Nucleus accumbens (tissue), 56 donors: ENCODE data around the gene TAF11L13.
"Not testable (repeated sequence)": the region's sequence is repeated elsewhere in the genome, so short reads cannot be mapped to it uniquely, and the experiment has no call there.

Source experiments
- DNase-seq, 56 donors: peaks; one replicate each; lab custom pipeline; 2025; lab: John Stamatoyannopoulos, UW

TAF11L13 gene

DNA sequence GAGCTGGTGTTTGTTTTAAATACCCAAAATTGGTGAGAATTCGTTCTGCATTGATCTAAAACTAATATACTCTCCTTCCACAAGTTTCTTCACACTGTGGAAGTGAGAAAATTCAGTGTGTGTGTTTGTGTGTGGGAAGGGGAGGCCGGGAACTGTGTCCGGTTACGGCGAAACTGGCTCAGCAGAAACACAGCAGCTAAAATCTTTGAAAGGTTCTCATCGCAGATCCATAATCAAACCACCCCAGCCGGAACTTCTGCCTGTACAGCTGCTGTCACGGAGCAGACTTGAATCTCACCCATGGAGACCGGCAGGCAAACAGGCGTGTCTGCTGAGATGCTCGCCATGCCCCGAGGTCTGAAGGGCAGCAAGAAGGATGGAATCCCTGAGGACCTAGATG, at the start of gene TAF11L13:
TAF11L13 (plus strand) TSS at position 301 of the 400 bp plus-strand sequence.
- not testable (repeated sequence) for DNase-seq

DNA sequence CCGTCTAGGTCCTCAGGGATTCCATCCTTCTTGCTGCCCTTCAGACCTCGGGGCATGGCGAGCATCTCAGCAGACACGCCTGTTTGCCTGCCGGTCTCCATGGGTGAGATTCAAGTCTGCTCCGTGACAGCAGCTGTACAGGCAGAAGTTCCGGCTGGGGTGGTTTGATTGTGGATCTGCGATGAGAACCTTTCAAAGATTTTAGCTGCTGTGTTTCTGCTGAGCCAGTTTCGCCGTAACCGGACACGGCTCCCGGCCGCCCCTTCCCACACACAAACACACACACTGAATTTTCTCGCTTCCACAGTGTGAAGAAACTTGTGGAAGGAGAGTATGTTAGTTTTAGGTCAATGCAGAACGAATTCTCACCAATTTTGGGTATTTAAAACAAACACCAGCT, 46.2 kb upstream of the TAF11L13 start, which contains the start of gene TAF11L7:
TAF11L7 (minus strand) TSS at position 101 of the 400 bp plus-strand sequence.
- DNase-seq: not testable (repeated sequence)

DNA sequence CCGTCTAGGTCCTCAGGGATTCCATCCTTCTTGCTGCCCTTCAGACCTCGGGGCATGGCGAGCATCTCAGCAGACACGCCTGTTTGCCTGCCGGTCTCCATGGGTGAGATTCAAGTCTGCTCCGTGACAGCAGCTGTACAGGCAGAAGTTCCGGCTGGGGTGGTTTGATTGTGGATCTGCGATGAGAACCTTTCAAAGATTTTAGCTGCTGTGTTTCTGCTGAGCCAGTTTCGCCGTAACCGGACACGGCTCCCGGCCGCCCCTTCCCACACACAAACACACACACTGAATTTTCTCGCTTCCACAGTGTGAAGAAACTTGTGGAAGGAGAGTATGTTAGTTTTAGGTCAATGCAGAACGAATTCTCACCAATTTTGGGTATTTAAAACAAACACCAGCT, 41.0 kb upstream of the TAF11L13 start, which contains the start of gene TAF11L8:
TAF11L8 (minus strand) TSS at position 101 of the 400 bp plus-strand sequence.
- not testable (repeated sequence) for DNase-seq

DNA sequence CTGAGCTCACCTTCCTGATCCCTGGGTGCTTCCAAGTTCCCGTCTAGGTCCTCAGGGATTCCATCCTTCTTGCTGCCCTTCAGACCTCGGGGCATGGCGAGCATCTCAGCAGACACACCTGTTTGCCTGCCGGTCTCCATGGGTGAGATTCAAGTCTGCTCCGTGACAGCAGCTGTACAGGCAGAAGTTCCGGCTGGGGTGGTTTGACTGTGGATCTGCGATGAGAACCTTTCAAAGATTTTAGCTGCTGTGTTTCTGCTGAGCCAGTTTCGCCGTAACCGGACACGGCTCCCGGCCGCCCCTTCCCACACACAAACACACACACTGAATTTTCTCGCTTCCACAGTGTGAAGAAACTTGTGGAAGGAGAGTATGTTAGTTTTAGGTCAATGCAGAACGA, 37.6 kb upstream of the TAF11L13 start, which contains the start of gene TAF11L9:
TAF11L9 (minus strand) TSS at position 140 of the 400 bp plus-strand sequence.
- not testable (repeated sequence) for DNase-seq

DNA sequence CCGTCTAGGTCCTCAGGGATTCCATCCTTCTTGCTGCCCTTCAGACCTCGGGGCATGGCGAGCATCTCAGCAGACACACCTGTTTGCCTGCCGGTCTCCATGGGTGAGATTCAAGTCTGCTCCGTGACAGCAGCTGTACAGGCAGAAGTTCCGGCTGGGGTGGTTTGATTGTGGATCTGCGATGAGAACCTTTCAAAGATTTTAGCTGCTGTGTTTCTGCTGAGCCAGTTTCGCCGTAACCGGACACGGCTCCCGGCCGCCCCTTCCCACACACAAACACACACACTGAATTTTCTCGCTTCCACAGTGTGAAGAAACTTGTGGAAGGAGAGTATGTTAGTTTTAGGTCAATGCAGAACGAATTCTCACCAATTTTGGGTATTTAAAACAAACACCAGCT, 34.2 kb upstream of the TAF11L13 start, which contains the start of gene TAF11L10:
TAF11L10 (minus strand) TSS at position 101 of the 400 bp plus-strand sequence.
- not testable (repeated sequence) for DNase-seq

DNA sequence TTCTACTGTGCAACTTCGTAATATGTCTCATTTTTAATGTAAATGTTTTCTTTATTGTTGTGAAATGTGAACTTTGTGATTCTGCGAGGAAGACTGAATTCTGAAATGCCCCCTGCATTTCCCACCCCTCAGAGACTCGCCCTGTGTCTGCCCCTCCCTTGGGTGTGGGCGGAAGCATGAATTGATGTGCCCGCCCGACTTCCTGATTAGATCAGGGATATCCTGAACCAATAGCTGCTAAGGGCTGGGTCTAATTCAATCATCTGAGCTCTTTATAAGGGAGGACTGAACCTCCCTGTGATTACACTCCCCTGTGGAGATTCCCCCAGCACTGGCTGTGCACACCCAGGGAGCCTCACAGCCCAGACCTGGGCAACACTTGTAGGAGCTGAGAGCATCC, 28.0 kb upstream of the TAF11L13 start, which contains the start of gene TAF11L11:
TAF11L11 (plus strand) TSS at position 304 of the 400 bp plus-strand sequence.
- not testable (repeated sequence) for DNase-seq

DNA sequence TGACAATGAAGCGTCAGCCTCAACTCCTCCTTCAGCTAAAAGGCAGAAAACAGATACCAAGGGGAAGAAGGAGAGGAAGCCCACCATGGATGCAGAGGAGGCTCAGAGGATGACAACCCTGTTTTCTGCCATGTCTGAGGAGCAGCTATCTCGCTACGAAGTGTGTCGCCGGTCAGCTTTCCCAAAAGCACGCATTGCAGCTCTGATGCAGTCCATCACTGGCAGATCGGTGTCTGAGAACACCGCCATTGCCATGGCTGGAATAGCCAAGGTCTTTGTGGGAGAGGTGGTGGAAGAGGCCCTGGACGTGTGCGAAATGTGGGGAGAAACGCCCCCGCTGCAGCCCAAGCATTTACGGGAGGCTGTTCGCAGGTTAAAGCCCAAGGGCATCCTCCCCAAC, 26.9 kb upstream of the TAF11L13 start:
- no peak for DNase-seq

DNA sequence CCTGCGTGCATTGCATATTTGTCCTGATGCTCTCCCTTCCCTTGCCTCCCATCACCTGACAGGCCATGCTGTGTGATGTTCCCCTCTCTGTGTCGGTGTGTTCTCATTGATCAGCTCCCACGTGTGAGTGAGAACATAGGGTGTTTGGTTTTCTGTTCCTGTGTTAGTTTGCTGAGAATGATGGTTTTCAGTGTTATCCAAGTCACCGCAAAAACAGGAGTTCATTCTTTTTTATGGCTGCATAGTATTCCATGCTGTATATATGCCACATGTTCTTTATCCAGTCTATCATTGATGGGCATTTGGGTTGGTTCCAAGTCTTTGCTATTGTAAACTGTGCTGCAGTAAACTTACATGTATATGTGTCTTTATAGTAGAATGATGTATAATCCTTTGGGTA, 24.4 kb upstream of the TAF11L13 start:
- not testable (repeated sequence) for DNase-seq

DNA sequence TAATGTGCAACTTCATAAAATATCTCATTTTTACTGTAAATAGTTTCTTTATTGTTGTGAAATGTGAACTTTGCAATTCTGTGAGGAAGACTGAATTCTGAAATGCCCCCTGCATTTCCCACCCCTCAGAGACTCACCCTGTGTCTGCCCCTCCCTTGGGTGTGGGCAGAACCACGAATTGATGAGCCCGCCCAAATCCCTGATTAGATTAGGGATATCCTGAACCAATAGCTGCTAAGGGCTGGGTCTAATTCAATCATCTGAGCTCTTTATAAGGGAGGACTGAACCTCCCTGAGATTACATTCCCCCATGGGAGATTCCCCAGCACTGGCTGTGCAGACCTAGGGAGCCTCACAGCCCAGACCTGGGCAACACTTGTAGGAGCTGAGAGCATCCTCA, 21.8 kb upstream of the TAF11L13 start, which contains the start of gene TAF11L12:
TAF11L12 (plus strand) TSS at position 301 of the 400 bp plus-strand sequence.
- DNase-seq: not testable (repeated sequence)

DNA sequence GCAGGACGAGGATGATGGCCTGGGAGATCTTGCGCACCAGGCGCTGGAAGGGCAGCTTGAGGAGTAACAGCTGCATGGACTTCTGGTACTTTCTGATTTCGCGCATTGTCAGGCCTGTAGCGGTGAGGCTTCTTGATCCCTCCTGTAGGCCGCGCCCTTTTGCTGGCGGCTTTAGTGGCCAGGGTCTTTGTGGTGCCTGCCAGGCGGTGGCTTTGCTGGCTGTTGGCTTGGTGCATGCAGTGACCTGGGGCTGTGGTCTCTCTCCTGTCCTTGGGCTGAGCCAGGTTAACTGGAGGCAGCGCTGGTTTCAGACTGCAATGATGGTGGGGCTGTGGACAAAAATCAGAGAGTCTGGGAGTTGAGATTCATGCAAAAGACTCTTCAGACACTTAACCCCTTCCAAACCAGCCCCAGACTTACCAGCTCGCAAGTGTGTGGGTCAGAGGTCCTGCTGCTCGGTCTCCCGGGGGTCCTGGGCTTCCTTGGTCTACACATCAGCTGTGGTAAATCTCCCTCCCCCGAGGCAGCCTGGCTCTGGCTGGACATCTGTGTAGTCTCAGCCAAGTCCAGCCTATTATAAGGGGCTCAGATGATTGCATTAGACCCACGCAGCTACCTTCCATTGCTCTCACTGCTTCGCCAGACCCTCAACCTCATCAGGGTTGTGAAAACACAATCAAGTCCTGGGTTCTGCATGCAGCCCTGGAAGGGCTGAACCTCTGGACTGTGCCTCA, 16.8 kb upstream of the TAF11L13 start:
- DNase-seq: no peak

DNA sequence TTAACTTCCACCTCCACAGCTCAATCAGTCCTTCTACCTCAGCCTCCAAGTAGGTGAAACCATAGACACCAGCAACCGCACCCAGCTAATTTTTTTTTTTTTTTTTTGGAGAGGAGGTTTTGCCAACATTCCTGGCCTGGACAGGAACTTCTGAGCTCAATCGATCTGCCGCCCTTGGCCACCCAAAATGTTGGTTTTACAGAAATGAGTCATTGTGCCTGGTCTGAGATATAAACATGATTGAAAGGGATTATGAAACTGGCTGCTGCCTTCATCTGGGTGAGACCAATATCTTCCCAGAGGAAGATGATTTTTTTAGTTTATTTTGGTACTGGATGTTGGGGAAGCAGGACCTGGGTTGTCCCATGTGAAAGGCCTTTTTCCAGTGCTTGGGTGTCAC, 12.5 kb upstream of the TAF11L13 start:
- DNase-seq: no peak

DNA sequence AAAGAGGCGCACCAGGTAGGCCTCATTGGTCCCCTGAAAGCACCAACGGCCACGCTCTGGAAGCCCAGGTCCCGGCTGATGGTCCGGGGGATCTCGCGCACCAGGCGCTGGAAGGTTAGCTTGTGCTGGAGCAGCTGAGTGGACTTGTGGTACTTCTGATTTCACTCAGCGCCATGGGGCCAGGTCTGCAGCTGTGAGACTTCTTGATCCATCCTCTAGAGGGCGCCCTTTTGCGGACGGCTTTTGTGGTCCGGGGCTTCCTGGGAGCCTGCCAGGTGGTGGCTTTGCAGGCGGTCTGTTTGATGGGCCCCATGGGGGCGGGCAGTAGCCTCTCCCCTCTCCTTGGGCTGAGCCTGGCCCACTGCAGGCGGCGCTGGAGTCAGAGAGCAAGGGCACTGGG, 11.3 kb upstream of the TAF11L13 start:
- DNase-seq: no peak

DNA sequence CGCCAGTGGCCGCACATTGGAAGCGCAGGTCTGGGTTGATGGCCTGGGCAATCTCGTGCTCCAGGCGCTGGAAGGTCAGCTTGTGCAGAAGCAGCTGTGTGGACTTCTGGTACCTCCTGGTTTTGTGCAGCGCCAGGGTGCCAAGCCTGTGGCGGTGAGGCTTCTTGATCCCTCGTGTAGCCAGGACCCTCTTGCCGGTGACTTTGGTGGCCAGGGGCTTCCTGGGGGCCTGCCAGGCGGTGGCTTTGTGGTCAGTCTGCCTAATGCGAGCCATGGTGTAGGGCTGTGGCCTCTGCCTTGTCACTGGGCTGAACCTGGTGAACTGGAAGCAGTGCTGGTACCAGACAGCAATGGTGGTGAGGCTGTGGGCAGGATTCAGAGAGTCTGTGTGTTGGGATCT, 6.2 kb upstream of the TAF11L13 start:
- DNase-seq: no peak

DNA sequence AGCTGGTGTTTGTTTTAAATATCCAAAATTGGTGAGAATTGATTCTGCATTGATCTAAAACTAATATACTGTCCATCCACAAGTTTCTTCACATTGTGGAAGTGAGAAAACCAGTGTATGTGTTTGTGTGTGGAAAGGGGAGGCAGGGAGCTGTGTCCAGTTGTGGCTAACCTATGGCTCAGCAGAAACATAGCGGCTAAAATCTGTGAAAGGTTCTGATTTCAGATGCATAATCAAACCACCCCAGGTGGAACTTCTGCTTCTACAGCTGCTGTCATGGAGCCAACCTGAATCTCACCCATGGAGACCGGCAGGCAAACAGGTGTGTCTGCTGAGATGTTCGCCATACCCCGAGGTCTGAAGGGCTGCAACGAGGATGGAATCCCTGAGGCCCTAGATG, 2.3 kb downstream of the TAF11L13 start, which contains the start of gene TAF11L14:
TAF11L14 (plus strand) TSS at position 301 of the 400 bp plus-strand sequence.
- DNase-seq: no peak

DNA sequence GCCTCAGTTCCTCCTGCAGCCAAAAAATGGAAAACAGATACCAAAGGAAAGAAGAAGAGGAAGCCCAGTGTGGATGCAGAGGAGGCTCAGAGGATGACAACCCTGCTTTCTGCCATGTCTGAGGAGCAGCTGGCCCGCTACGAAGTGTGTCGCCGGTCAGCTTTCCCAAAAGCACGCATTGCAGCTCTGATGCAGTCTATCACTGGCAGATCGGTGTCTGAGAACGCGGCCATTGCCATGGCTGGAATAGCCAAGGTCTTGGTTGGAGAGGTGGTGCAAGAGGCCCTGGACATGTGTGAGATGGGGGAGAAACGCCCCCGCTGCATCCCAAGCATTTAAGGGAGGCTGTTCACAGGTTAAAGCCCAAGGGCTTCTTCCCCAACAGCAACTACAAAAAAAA, 17.3 kb downstream of the TAF11L13 start:
- not testable (repeated sequence) for DNase-seq

DNA sequence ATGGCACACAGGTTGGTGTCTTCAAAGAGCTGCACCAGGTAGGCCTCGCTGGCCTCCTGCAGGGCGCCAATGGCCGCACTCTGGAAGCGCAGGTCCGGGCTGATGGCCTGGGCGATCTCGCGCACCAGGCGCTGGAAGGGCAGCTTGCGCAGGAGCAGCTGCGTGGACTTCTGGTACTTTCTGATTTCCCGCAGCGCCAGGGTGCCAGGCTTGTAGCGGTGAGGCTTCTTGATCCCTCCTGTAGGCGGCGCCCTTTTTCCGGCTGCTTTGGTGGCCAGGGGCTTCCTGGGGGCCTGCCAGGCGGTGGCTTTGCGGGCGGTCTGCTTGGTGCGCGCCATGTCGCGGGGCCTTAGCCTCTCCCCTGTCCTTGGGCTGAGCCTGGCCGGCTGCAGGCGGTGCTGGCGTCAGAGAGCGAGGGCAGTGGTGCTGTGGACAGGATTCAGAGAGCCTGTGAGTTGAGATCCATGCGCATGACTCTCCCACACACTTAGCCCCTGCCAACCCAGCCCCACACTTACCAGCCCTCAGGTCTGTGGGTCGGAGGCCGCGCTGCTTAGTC, 23.4 kb downstream of the TAF11L13 start:
- DNase-seq: not testable (repeated sequence)

DNA sequence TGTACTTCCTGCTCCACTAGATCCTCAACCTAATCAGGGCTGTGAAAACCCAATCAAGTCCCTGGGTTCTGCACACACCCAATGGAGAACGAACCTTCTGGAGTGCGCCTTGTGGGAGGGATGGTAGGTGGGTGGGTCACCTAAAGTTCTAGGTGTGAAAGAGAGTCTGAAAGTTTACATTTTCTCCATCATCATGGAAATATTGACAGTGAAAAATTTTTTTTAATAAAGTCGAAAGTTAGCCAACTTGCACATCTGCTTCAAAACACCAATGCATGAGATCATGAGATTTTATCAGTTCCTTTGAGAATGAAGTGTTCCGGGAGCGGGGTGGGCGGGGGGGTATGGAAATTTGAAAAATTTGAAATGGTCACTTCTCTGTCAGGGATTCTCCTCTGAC, 24.0 kb downstream of the TAF11L13 start:
- no peak for DNase-seq

DNA sequence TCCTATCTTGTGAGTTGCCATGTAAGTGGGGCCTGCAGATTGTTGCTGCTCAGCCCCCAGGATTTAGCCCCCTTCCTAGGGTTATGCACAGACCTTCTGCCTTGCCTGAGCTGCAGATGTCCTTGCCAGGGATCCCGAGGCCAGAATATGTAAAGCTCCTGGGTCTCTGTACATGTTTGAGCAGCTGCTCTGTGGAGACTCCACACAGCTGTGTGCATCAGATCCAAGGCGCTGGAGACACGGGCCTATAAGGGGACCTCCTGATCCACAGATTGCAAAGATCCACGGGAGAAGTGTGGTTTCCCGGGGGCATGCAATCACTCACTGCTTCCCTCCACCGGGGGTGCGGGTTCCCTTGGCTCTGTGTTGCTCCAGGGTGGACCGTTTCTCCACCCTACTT, 31.3 kb downstream of the TAF11L13 start:
- DNase-seq: no peak

DNA sequence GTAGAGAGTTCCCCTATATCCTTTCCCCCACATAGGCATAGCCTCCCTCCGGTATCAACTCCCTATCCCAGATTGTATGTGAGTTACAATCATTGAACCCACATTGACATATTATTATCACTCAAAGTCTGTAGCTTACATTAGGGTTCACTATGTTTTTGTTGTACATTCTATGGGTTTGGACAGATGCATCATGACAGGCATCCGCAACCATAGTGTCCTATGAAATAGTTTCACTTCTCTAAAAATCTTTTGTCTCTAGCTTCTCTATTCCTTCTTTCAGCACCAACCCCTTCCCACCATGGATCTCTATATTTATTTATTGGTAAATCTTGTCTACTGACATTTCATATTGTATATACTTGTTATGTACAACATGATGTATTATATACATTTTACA, 33.9 kb downstream of the TAF11L13 start:
- DNase-seq: no peak

DNA sequence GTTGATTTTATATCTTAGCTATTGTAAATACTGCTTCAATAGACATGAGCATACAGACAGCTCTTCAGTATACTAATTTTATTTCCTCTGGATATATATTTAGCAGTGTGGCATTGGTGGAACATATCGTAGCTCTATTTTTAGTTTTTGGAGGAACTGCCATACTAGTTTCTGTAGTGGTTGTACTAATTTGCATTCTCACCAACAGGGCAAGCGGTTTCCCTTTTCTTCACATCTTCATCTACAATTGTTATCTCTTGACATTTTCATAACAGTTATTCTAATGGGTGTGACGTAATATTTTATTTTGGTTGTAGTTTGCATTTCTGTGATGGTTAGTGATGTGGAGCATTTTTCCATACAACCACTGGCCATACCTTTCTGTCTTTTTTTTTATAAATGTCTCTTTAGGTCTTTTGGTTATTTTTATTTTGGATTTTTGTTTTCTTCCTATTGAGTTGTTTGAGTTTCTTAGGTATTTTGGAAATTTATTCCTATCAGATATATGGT, 34.9 kb downstream of the TAF11L13 start:
- DNase-seq: no peak

DNA sequence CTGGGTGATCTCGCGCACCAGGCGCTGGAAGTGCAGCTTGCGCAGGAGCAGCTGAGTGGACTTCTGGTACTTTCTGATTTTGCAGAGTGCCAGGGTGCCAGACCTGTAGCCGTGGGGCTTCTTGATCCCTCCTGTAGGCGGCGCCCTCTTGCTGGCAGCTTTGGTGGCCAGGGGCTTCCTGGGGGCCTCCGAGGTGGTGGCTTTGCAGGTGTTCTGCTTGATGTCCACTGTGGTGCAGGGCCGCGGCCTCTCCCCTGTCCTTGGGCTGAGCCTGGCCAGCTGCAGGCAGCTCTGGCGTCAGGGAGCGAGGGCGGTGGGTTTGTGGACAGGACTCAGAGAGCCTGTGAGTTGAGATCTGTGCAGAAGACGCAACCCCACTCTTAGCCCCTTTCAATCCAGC, 38.5 kb downstream of the TAF11L13 start:
- no peak for DNase-seq
